H1 (cell line): Measurements from ENCODE around the gene MYO18A. TPM values are rescaled to one million over a fixed set of nuclear protein-coding genes. Genes with fewer than 3 reads are reported as not detected.
A peak's percentile ranks its signal among the peaks of the same experiment; 100 is the strongest.

Experiments
- CTCF ChIA-PET: fragments of 300-600 bp; sonication (Branson Sonifier 250); formaldehyde crosslinking; loops from one replicate; lab custom pipeline; 2021; ENCODE audit not compliant: partially characterized antibody; lab: Charles Lee
- POLR2A ChIA-PET: fragments of 300-600 bp; sonication (Branson Sonifier 250); formaldehyde crosslinking; loops from one replicate; lab custom pipeline; 2021; ENCODE audit warnings: inconsistent platforms; ENCODE audit not compliant: partially characterized antibody; lab: Charles Lee
- DNase-seq, 2 experiments: peaks; one replicate each; pipeline versions ENCODE4 v3.0.0 to v3.0.0-alpha.2; 2010 to 2022; ENCODE audit warnings: low spot score in 2 of 2, low read depth in 1 of 2, mixed read lengths in 1 of 2
- FAIRE-seq: peaks from 2 replicates; lab custom pipeline; 2011; peaks lifted over from hg19 to GRCh38; lab: Jason Lieb, UNC
- H2AFZ ChIP-seq: 2 replicates; pipeline ENCODE4 v1.8.1; 2012; ENCODE audit warnings: low read length, inconsistent platforms
- H2AK5ac ChIP-seq: 2 replicates; pipeline ENCODE4 v1.6.1; 2013; ENCODE audit warnings: low read depth, low read length
- H2BK120ac ChIP-seq: replicated peaks from 2 replicates; pipeline ENCODE3; 2013; ENCODE audit warnings: low read depth, low read length, inconsistent platforms
- H2BK12ac ChIP-seq: 2 replicates; pipeline ENCODE4 v1.6.1; 2013; ENCODE audit warnings: low read depth, low read length
- H2BK15ac ChIP-seq: 2 replicates; pipeline ENCODE4 v1.6.1; 2013; ENCODE audit warnings: low read length
- H2BK20ac ChIP-seq: 2 replicates; pipeline ENCODE4 v1.6.1; 2013; ENCODE audit warnings: low read length
- H2BK5ac ChIP-seq: 2 replicates; pipeline ENCODE4 v1.6.1; 2013; ENCODE audit warnings: low read depth, low read length
- H3K14ac ChIP-seq: 2 replicates; pipeline ENCODE4 v1.6.1; 2013; ENCODE audit warnings: inconsistent platforms; ENCODE audit not compliant: insufficient read length
- H3K18ac ChIP-seq: 2 replicates; pipeline ENCODE4 v1.6.1; 2013; ENCODE audit warnings: low read length; ENCODE audit errors: extremely low read depth
- H3K23ac ChIP-seq: 2 replicates; pipeline ENCODE4 v1.6.1; 2013; ENCODE audit warnings: inconsistent platforms; ENCODE audit not compliant: insufficient read length
- H3K23me2 ChIP-seq: 2 replicates; pipeline ENCODE4 v1.6.1; 2013; ENCODE audit warnings: low read depth, low read length
- H3K27ac ChIP-seq: 2 replicates; pipeline ENCODE4 v1.6.1; 2011; ENCODE audit warnings: low read depth, low read length, inconsistent platforms
- H3K27me3 ChIP-seq, 4 experiments: replicated peaks in 1 of 4; 1 replicate in 1 of 4; 2 replicates in 3 of 4; pipeline versions ENCODE4 v1.6.1 to v1.8.1; 2011 to 2013; ENCODE audit warnings: low read length in 3 of 4, mild to moderate bottlenecking in 3 of 4, inconsistent platforms in 2 of 4, mixed read lengths in 2 of 4, moderate library complexity in 1 of 4; ENCODE audit not compliant: control insufficient read depth in 3 of 4, insufficient read depth in 3 of 4; ENCODE audit errors: extremely low read depth in 1 of 4
- H3K36me3 ChIP-seq, 4 experiments: 2 replicates each; pipeline versions ENCODE4 v1.6.1 to v1.8.1; 2011 to 2013; ENCODE audit warnings: mild to moderate bottlenecking in 4 of 4, low read length in 3 of 4, moderate library complexity in 2 of 4, control low read depth in 1 of 4, inconsistent platforms in 1 of 4; ENCODE audit not compliant: insufficient read depth in 4 of 4, control insufficient read depth in 2 of 4
- H3K4ac ChIP-seq: replicated peaks from 2 replicates; pipeline ENCODE3; 2013; ENCODE audit warnings: low read length, low read depth, mixed read lengths, inconsistent platforms; ENCODE audit not compliant: insufficient read length
- H3K4me1 ChIP-seq, 4 experiments: replicated peaks in 1 of 4; 1 replicate in 1 of 4; 2 replicates in 3 of 4; pipeline versions ENCODE4 v1.6.1 to v1.8.1; 2011 to 2013; ENCODE audit warnings: low read length in 3 of 4, inconsistent platforms in 2 of 4, mixed read lengths in 1 of 4; ENCODE audit not compliant: insufficient read depth in 4 of 4, control insufficient read depth in 3 of 4
- H3K4me2 ChIP-seq, 2 experiments: 2 replicates each; pipeline versions ENCODE4 v1.6.1 to v1.8.1; 2011 to 2013; ENCODE audit warnings: low read depth in 2 of 2, low read length in 2 of 2, control low read depth in 1 of 2, inconsistent platforms in 1 of 2, mild to moderate bottlenecking in 1 of 2; ENCODE audit not compliant: insufficient read depth in 1 of 2
- H3K4me3 ChIP-seq, 4 experiments: fragments of 200-600, 300-600 bp in 1 of 4; sonication (generic), shearing (Covaris generic), sonication (Bioruptor Twin) in 1 of 4; 2 replicates each; pipeline versions ENCODE4 v1.5.1 to v1.8.1; 2011 to 2016; ENCODE audit warnings: low read length in 4 of 4, low read depth in 3 of 4, control low read depth in 2 of 4, inconsistent platforms in 2 of 4, mild to moderate bottlenecking in 2 of 4, mixed read lengths in 1 of 4, moderate library complexity in 1 of 4; ENCODE audit not compliant: insufficient read depth in 2 of 4; ENCODE audit errors: extremely low read depth in 1 of 4
- H3K56ac ChIP-seq: replicated peaks from 2 replicates; pipeline ENCODE3; 2013; ENCODE audit warnings: low read depth, mild to moderate bottlenecking, mixed read lengths, low read length, inconsistent platforms; ENCODE audit not compliant: insufficient read length
- H3K79me1 ChIP-seq: 2 replicates; pipeline ENCODE4 v1.6.1; 2013; ENCODE audit warnings: low read depth, low read length, control low read depth
- H3K79me2 ChIP-seq, 2 experiments: 2 replicates each; pipeline versions ENCODE4 v1.6.1 to v1.8.1; 2012 to 2013; ENCODE audit warnings: low read length in 2 of 2, mild to moderate bottlenecking in 2 of 2, inconsistent platforms in 1 of 2; ENCODE audit not compliant: insufficient read depth in 2 of 2, control insufficient read depth in 1 of 2
- H3K9ac ChIP-seq, 4 experiments: replicated peaks in 1 of 4; 1 replicate in 1 of 4; 2 replicates in 3 of 4; pipeline versions ENCODE4 v1.6.1 to v1.8.1; 2011 to 2013; ENCODE audit warnings: low read depth in 3 of 4, low read length in 3 of 4, control low read depth in 2 of 4, mild to moderate bottlenecking in 2 of 4, moderate library complexity in 2 of 4, inconsistent platforms in 1 of 4; ENCODE audit errors: extremely low read depth in 1 of 4
- H3K9me3 ChIP-seq, 2 experiments: 2 replicates each; pipeline versions ENCODE4 v1.6.1 to v1.8.1; 2012 to 2013; ENCODE audit warnings: mild to moderate bottlenecking in 2 of 2, moderate library complexity in 2 of 2, control low read depth in 1 of 2, inconsistent platforms in 1 of 2, low read depth in 1 of 2, low read length in 1 of 2, mixed read lengths in 1 of 2; ENCODE audit not compliant: insufficient read depth in 2 of 2
- H4K20me1 ChIP-seq, 2 experiments: replicated peaks in 1 of 2; 2 replicates each; pipeline versions ENCODE3 to v1.8.1; 2011 to 2013; ENCODE audit warnings: inconsistent platforms in 2 of 2, low read length in 2 of 2, mild to moderate bottlenecking in 1 of 2; ENCODE audit not compliant: insufficient read depth in 2 of 2, control insufficient read depth in 1 of 2
- H4K5ac ChIP-seq: 2 replicates; pipeline ENCODE4 v1.6.1; 2013; ENCODE audit warnings: low read length, low read depth, mixed read lengths, inconsistent platforms; ENCODE audit not compliant: insufficient read length
- H4K8ac ChIP-seq: 2 replicates; pipeline ENCODE4 v1.8.0; 2013; ENCODE audit warnings: mild to moderate bottlenecking, moderate library complexity, low read length, inconsistent platforms; ENCODE audit not compliant: insufficient read depth; ENCODE audit errors: extremely low read depth
- H4K91ac ChIP-seq: replicated peaks from 2 replicates; pipeline ENCODE3; 2013; ENCODE audit warnings: low read length, mixed read lengths, inconsistent platforms; ENCODE audit not compliant: insufficient read length
- BRCA1 ChIP-seq: IDR thresholded peaks from 2 replicates; pipeline ENCODE4 v1.6.1; 2012; ENCODE audit warnings: low read depth, low read length, improper control_type of control experiment
- EP300 ChIP-seq, 2 experiments: IDR thresholded peaks; 1 replicate in 1 of 2; 2 replicates in 1 of 2; pipeline ENCODE4 v1.6.1; 2011 to 2012; ENCODE audit warnings: low read depth in 2 of 2, low read length in 2 of 2, mild to moderate bottlenecking in 2 of 2, borderline replicate concordance in 1 of 2, inconsistent platforms in 1 of 2, moderate library complexity in 1 of 2
- POLR2A ChIP-seq, 2 experiments: IDR thresholded peaks; 1 replicate in 1 of 2; 2 replicates in 1 of 2; pipeline ENCODE4 v1.6.1; 2011; ENCODE audit warnings: low read depth in 2 of 2, low read length in 2 of 2, mild to moderate bottlenecking in 2 of 2; ENCODE audit errors: control extremely low read depth in 1 of 2
- POU5F1 ChIP-seq: IDR thresholded peaks from 2 replicates; pipeline ENCODE4 v1.6.1; 2011; ENCODE audit warnings: low read depth, mild to moderate bottlenecking, low read length, moderate library complexity
- SP1 ChIP-seq: IDR thresholded peaks from 2 replicates; pipeline ENCODE4 v1.6.1; 2011; ENCODE audit warnings: low read depth, low read length
- SP4 ChIP-seq: IDR thresholded peaks from 2 replicates; pipeline ENCODE4 v1.6.1; 2012; ENCODE audit warnings: low read length, inconsistent platforms
- ZNF274 ChIP-seq: IDR thresholded peaks from 2 replicates; pipeline ENCODE4 v1.7.0; 2012; ENCODE audit warnings: low read length, borderline replicate concordance; ENCODE audit errors: extremely low read depth
- WGBS, 2 experiments: shearing (Covaris generic) in 1 of 2; methylation state at CpG; one replicate each; pipeline versions ENCODE4 v1.1.6 to v1.1.7; 2013 to 2015; ENCODE audit warnings: low lambda C conversion rate in 2 of 2, mixed read lengths in 2 of 2, inconsistent platforms in 1 of 2, low coverage in 1 of 2, missing lambda C conversion rate in 1 of 2; ENCODE audit not compliant: insufficient replicate concordance in 2 of 2, insufficient coverage in 1 of 2, insufficient read length in 1 of 2; ENCODE audit errors: extremely low coverage in 1 of 2, missing lambda C conversion rate in 1 of 2; 5-methylcytosine and 5-hydroxymethylcytosine counted together
- polyA plus RNA-seq, 7 experiments: library from polyadenylated mRNA; depleted of rRNA in 3 of 7; stranded (reverse) in 5 of 7; unstranded in 2 of 7; fragments of >200 nt in 5 of 7; fragments of 200-250 nt in 2 of 7; gene quantifications; 1 replicate in 5 of 7; 2 replicates in 1 of 7; 4 replicates in 1 of 7; pipeline versions ENCODE4 v1.2.1 to v1.2.3, GENCODE V29; 2011 to 2013; ENCODE audit warnings: missing spikeins in 2 of 7, mixed read lengths in 2 of 7
- total RNA-seq: library from RNA; stranded (reverse); fragmentation: NEBNext Ultra II Directional; extraction: Animal tissue kit (Norgen Biotek cat#: 25700); gene quantifications from 2 replicates; pipeline ENCODE4 v1.2.1, GENCODE V29; 2021
- TF ChIP-seq, protein P1 (sequence below): IDR thresholded peaks from 2 replicates; pipeline ENCODE4 v1.6.1; 2011; ENCODE audit warnings: low read length, improper control_type of control experiment
- TF ChIP-seq, protein P2 (sequence below): IDR thresholded peaks from 2 replicates; pipeline ENCODE4 v1.6.1; 2012; ENCODE audit warnings: inconsistent platforms

Gene MYO18A
- total and polyA plus RNA-seq, 2 of the 8 experiments (the other 6 are each of a cell fraction or from before 2014, with no cell fraction given) = 7.6 to 43.8 TPM

DNA sequence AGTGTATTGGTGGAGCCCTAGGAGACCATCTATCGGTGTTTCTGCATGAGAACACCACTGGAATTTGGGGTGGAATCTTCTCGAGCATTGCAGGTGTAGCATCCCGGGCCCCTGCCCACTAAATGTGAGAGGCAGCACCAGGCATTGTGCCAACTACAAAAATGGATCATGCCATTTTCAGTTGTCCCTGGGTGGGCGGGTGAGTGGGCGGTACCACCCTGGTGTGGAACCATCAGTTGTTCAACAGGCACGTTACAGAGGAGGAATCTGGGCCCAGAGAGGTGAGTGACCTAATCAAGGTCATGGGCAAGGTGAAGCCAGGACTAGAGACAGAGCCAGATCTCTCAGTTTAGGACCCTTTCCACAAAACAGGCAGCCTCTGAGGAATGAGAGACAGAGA is 128.5 kb downstream of the MYO18A start:
- no peak overlapping the region for H3K56ac ChIP-seq
- H4K91ac ChIP-seq = no peak overlapping the region
- H3K4me2 ChIP-seq = no peak overlapping the region
- no peak for TF ChIP-seq EP300 (IDR thresholded peaks at IDR 0.05; ENCODE audit: borderline replicate concordance in 1 of 2, low read depth in 2 of 2, low read length in 2 of 2)
- TF ChIP-seq SP4 = no peak
- TF ChIP-seq SP1 = no peak
- TF ChIP-seq, protein P1, sequence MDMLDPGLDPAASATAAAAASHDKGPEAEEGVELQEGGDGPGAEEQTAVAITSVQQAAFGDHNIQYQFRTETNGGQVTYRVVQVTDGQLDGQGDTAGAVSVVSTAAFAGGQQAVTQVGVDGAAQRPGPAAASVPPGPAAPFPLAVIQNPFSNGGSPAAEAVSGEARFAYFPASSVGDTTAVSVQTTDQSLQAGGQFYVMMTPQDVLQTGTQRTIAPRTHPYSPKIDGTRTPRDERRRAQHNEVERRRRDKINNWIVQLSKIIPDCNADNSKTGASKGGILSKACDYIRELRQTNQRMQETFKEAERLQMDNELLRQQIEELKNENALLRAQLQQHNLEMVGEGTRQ = no peak
- TF ChIP-seq, protein P2, sequence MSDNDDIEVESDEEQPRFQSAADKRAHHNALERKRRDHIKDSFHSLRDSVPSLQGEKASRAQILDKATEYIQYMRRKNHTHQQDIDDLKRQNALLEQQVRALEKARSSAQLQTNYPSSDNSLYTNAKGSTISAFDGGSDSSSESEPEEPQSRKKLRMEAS = no peak
- TF ChIP-seq POU5F1 = no peak
- TF ChIP-seq POLR2A (IDR thresholded peaks at IDR 0.05; ENCODE audit: control extremely low read depth in 1 of 2, low read depth in 2 of 2, low read length in 2 of 2) = no peak
- no peak for TF ChIP-seq BRCA1
- TF ChIP-seq ZNF274 = no peak
- no peaks in the 10 kb centered on the region for H3K9me3 ChIP-seq
- H2BK20ac ChIP-seq = peak overlapping the region; percentile 34; the same call in 1 of the 2 replicates
- H2AK5ac ChIP-seq = peak overlapping the region; percentile 75; the same call in 1 of the 2 replicates
- H2AFZ ChIP-seq = no peak overlapping the region
- no peaks in the 10 kb centered on the region for H3K79me1 ChIP-seq
- H2BK120ac ChIP-seq = no peak overlapping the region
- no peak overlapping the region for H4K8ac ChIP-seq
- no peak overlapping the region for H3K18ac ChIP-seq
- no peak overlapping the region for H3K4ac ChIP-seq
- no peak overlapping the region for H3K9ac ChIP-seq
- H4K5ac ChIP-seq = no peak overlapping the region
- no peaks in the 10 kb centered on the region for H3K79me2 ChIP-seq
- H2BK12ac ChIP-seq = no peak overlapping the region
- DNase-seq (no peak), FAIRE-seq (no peak)
- H3K4me3 ChIP-seq = no peak overlapping the region
- peaks cover 0 to 15% (median 3%) of the 10 kb centered on the region in 4 experiments; a peak in 5 of 8 replicates for H3K36me3 ChIP-seq
- no peaks in the 10 kb centered on the region for H4K20me1 ChIP-seq
- H3K23me2 ChIP-seq = no peaks in the 10 kb centered on the region
- WGBS, 2 experiments = 90% methylated on average over 6 of the region's 6 CpGs; no CpG with 5 or more reads in 1 of the 2 experiments
- peaks cover 2 to 8% (median 5%) of the 10 kb centered on the region in 4 experiments for H3K4me1 ChIP-seq
- CTCF ChIA-PET = interaction anchor here (1.0 to 1.9 kb wide), 6 partner anchors 12 to 98 kb away, joined by 3 to 6 read pairs (median 4); no protein-coding TSS in a partner anchor
- no peak overlapping the region for H3K14ac ChIP-seq
- H2BK15ac ChIP-seq = no peak overlapping the region
- no peaks in the 10 kb centered on the region for H3K27me3 ChIP-seq
- H3K23ac ChIP-seq = no peak overlapping the region
- 0 out of 2 replicates have a peak overlapping the region, but pooled peaks have one; percentile 48 for H2BK5ac ChIP-seq
- no peak overlapping the region for H3K27ac ChIP-seq
- POLR2A ChIA-PET = interaction anchor here (0.7 to 1.5 kb wide), 9 partner anchors 10 to 42 kb away, joined by 3 to 7 read pairs (median 4); no protein-coding TSS in a partner anchor
